G401.6 (cell line): ENCODE data around the gene PCDHGC4.

ENCODE experiments used
- FAIRE-seq: peaks from 2 replicates; lab custom pipeline; 2012; peaks lifted over from hg19 to GRCh38; lab: Jason Lieb, UNC

Gene PCDHGC4

GRCh38 chr5:141512911-141513626 lies 28.2 kb downstream of the PCDHGC4 start:
- no peak for FAIRE-seq

GRCh38 chr5:141513627-141514329 lies 28.9 kb downstream of the PCDHGC4 start:
- no peak for FAIRE-seq

- no peak for FAIRE-seq
These were observed 29.7 kb downstream of the PCDHGC4 start for GRCh38 chr5:141514330-141515133.

GRCh38 chr5:141515141-141515540 lies 30.3 kb downstream of the PCDHGC4 start:
- FAIRE-seq: no peak

GRCh38 chr5:141515946-141516671 lies 31.3 kb downstream of the PCDHGC4 start:
- FAIRE-seq: no peak

- no peak for FAIRE-seq
These were observed 31.8 kb downstream of the PCDHGC4 start for GRCh38 chr5:141516672-141517025.

GRCh38 chr5:141517312-141517711 lies 32.5 kb downstream of the PCDHGC4 start:
- FAIRE-seq: no peak

- no peak for FAIRE-seq
These were observed 33.2 kb downstream of the PCDHGC4 start for GRCh38 chr5:141517880-141518617.

- no peak for FAIRE-seq
These were observed 33.8 kb downstream of the PCDHGC4 start for GRCh38 chr5:141518618-141519015.

- FAIRE-seq: no peak
These were observed 35.1 kb downstream of the PCDHGC4 start for GRCh38 chr5:141519605-141520565.

GRCh38 chr5:141521244-141521781 lies 36.5 kb downstream of the PCDHGC4 start:
- no peak for FAIRE-seq

- FAIRE-seq: no peak
These were observed 37.5 kb downstream of the PCDHGC4 start for GRCh38 chr5:141522301-141522700.

GRCh38 chr5:141523991-141524390 lies 39.2 kb downstream of the PCDHGC4 start:
- FAIRE-seq: no peak

- FAIRE-seq: peak; percentile 97
These were observed 40.1 kb downstream of the PCDHGC4 start for GRCh38 chr5:141524604-141525597.

- FAIRE-seq: no peak
These were observed 40.8 kb downstream of the PCDHGC4 start for GRCh38 chr5:141525653-141526052.

GRCh38 chr5:141527426-141527825 lies 42.6 kb downstream of the PCDHGC4 start:
- FAIRE-seq: no peak

- FAIRE-seq: no peak
These were observed 43.6 kb downstream of the PCDHGC4 start for GRCh38 chr5:141528291-141528984.

GRCh38 chr5:141529002-141529401 lies 44.2 kb downstream of the PCDHGC4 start:
- no peak for FAIRE-seq
